ENCODE results near the gene CUX1.

DNA sequence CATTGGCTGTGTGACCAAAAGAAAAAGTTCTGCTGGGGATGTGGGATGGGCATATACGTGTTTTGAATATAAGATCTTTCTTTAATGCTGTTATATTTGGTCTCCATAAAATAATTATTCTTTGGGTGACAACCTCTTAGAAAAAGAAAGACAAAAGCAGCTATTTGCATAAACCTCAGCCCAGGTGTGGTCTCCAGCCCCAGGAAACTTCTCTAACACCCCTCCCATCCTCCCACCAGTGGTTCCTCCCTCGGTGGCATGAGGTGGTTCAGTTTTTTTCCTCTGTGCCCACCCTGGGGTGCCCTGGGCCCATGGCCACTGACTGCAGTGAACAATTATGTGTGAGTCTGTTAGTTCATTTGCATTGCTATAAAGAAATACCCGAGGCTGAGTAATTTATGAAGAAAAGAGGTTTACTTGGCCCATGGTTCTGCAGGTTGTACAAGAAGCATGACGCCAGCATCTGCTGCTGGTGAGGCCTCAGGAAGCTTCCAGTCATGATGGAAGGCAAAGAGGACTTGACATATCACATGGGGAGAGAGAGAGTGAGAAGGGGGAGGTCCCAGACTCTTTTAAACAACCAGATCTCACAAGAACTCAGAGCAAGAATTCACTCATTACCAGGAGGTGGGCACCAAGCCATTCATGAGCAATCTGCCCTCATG, 165.9 kb downstream of the CUX1 start:
- TF ChIP-seq EP300 (IDR thresholded peaks at IDR 0.05) (no peak), POLR2AphosphoS5 (IDR thresholded peaks at IDR 0.05) (no peak)
- TF ChIP-seq, protein P1, sequence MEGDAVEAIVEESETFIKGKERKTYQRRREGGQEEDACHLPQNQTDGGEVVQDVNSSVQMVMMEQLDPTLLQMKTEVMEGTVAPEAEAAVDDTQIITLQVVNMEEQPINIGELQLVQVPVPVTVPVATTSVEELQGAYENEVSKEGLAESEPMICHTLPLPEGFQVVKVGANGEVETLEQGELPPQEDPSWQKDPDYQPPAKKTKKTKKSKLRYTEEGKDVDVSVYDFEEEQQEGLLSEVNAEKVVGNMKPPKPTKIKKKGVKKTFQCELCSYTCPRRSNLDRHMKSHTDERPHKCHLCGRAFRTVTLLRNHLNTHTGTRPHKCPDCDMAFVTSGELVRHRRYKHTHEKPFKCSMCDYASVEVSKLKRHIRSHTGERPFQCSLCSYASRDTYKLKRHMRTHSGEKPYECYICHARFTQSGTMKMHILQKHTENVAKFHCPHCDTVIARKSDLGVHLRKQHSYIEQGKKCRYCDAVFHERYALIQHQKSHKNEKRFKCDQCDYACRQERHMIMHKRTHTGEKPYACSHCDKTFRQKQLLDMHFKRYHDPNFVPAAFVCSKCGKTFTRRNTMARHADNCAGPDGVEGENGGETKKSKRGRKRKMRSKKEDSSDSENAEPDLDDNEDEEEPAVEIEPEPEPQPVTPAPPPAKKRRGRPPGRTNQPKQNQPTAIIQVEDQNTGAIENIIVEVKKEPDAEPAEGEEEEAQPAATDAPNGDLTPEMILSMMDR (IDR thresholded peaks at IDR 0.05): no peak

Measured in suprapubic skin (tissue), 4 donors.